Measurements from ENCODE around the gene KCNJ13. TPM values are rescaled to one million over a fixed set of nuclear protein-coding genes. Genes with fewer than 3 reads are reported as not detected.

Gene KCNJ13
- total RNA-seq, 1 experiment from 2014 or later = 0.59 TPM

DNA sequence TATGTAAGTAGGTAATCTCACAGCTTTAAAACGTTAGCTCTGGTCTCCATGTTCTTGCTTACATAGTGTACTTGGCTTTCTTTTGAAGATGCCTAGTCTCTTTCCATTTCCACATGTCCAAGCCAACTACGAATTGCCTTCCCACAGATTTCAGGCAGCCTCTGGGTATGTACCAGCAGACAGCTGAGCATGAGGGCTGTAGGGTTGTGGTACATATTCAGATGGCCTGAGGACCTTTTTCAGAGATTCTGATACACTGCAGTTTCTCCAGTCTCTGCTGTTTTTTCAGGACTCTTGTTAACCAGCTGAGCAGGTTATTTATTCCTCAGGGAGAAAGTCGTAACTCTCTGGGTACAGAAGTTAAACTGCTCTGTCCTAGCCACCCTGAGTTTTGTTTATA lies 3.1 kb upstream of the KCNJ13 start:
- DNase-seq = no peak
- Histone ChIP-seq H3K27me3 (replicated peaks; ENCODE audit: control insufficient read depth, insufficient read depth, low read length) (no peaks in the 10 kb centered on the region), H3K9me3 (no peaks in the 10 kb centered on the region), H3K4me1 (peaks cover 29% of the 10 kb centered on the region), H3K4me3 (ENCODE audit: low read depth, low read length) (no peak overlapping the region), H3K36me3 (ENCODE audit: control insufficient read depth, insufficient read depth, low read length) (no peaks in the 10 kb centered on the region)
- Mint-ChIP-seq H3K9me3 (ENCODE audit: unreplicated experiment) (no peaks in the 10 kb centered on the region), H3K4me3 (ENCODE audit: unreplicated experiment) (no peak overlapping the region), H3K27ac (ENCODE audit: unreplicated experiment) (no peak overlapping the region), H3K36me3 (ENCODE audit: insufficient read depth, unreplicated experiment) (peaks cover 7% of the 10 kb centered on the region), H3K27me3 (ENCODE audit: insufficient read depth, unreplicated experiment) (no peaks in the 10 kb centered on the region), H3K4me1 (ENCODE audit: low read depth, unreplicated experiment) (peaks cover 13% of the 10 kb centered on the region)
- TF ChIP-seq, protein P1, sequence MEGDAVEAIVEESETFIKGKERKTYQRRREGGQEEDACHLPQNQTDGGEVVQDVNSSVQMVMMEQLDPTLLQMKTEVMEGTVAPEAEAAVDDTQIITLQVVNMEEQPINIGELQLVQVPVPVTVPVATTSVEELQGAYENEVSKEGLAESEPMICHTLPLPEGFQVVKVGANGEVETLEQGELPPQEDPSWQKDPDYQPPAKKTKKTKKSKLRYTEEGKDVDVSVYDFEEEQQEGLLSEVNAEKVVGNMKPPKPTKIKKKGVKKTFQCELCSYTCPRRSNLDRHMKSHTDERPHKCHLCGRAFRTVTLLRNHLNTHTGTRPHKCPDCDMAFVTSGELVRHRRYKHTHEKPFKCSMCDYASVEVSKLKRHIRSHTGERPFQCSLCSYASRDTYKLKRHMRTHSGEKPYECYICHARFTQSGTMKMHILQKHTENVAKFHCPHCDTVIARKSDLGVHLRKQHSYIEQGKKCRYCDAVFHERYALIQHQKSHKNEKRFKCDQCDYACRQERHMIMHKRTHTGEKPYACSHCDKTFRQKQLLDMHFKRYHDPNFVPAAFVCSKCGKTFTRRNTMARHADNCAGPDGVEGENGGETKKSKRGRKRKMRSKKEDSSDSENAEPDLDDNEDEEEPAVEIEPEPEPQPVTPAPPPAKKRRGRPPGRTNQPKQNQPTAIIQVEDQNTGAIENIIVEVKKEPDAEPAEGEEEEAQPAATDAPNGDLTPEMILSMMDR (IDR thresholded peaks at IDR 0.05; ENCODE audit: insufficient read depth in 1 of 2, low read depth in 1 of 2, low read length in 1 of 2, severe bottlenecking in 1 of 2, unreplicated experiment in 1 of 2) = no peak
- intact Hi-C loops (cut with micrococcal nuclease; ENCODE audit: unreplicated experiment) = no loop called here
- ChIA-PET POLR2A (no interaction called here), CTCF (no interaction called here)
- BruUV-seq (replicated peaks) = no TSS peak

DNA sequence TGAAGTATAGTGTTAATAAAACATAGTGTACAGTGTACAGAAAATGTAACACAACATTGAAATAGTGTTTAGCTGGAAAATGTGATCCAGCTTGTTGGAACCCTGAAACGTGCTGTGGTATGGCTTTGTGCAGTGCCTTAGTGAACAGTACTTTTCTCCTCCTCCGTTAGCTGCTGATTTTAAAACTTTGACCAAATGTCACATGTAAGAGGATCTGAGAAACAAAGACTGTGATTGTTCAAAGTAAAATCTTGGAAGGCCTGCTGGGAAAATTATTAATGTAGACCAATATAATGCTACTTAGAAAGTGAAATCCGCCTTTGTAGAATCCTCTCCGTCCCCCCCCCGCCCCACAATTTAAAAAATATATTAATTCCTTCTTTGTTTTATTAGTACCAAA lies 911 bp upstream of the KCNJ13 start:
- no TSS peak for BruUV-seq (replicated peaks)
- no peaks in the 10 kb centered on the region for H3K9me3 Mint-ChIP-seq (ENCODE audit: unreplicated experiment)
- Histone ChIP-seq H3K9me3 (no peaks in the 10 kb centered on the region), H3K27me3 (replicated peaks; ENCODE audit: control insufficient read depth, insufficient read depth, low read length) (no peaks in the 10 kb centered on the region), H3K4me3 (ENCODE audit: low read depth, low read length) (no peak overlapping the region), H3K36me3 (ENCODE audit: control insufficient read depth, insufficient read depth, low read length) (no peaks in the 10 kb centered on the region), H3K4me1 (peaks cover 29% of the 10 kb centered on the region)
- peaks cover under 1% of the 10 kb centered on the region for H3K36me3 Mint-ChIP-seq (ENCODE audit: insufficient read depth, unreplicated experiment)
- ChIA-PET CTCF (no interaction called here), POLR2A (no interaction called here)
- H3K4me3 Mint-ChIP-seq (ENCODE audit: unreplicated experiment) = no peak overlapping the region
- no peak for DNase-seq
- no peaks in the 10 kb centered on the region for H3K27me3 Mint-ChIP-seq (ENCODE audit: insufficient read depth, unreplicated experiment)
- H3K4me1 Mint-ChIP-seq (ENCODE audit: low read depth, unreplicated experiment) = peaks cover 15% of the 10 kb centered on the region
- TF ChIP-seq, protein P1 (IDR thresholded peaks at IDR 0.05; ENCODE audit: insufficient read depth in 1 of 2, low read depth in 1 of 2, low read length in 1 of 2, severe bottlenecking in 1 of 2, unreplicated experiment in 1 of 2) = no peak
- intact Hi-C loops (cut with micrococcal nuclease; ENCODE audit: unreplicated experiment) = no loop called here
- no peak overlapping the region for H3K27ac Mint-ChIP-seq (ENCODE audit: unreplicated experiment)

DNA sequence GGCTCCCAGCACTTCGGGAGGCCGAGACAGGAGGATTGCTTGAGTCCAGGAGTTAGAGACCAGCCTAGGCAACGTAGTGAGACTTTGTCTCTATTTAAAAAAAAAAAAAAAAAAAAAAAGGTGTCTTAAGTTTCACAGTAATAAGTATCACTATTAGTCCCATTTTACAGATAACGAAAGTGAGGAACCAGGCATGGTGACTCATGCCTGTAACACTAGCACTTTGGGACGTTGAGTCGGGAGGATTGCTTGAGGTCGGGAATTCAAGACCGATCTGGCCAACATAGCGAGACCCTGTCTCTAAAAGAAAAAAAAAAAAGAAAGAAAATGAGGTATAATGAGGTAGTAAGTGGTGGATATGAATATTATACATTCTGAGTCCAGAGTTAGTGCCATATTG lies 2.5 kb downstream of the KCNJ13 start:
- no peak overlapping the region for H3K4me3 Mint-ChIP-seq (ENCODE audit: unreplicated experiment)
- H3K27me3 ChIP-seq (replicated peaks; ENCODE audit: control insufficient read depth, insufficient read depth, low read length) = no peaks in the 10 kb centered on the region
- H3K36me3 ChIP-seq (ENCODE audit: control insufficient read depth, insufficient read depth, low read length) = no peaks in the 10 kb centered on the region
- TF ChIP-seq, protein P1 (IDR thresholded peaks at IDR 0.05; ENCODE audit: insufficient read depth in 1 of 2, low read depth in 1 of 2, low read length in 1 of 2, severe bottlenecking in 1 of 2, unreplicated experiment in 1 of 2) = no peak
- H3K4me3 ChIP-seq (ENCODE audit: low read depth, low read length) = no peak overlapping the region
- CTCF ChIA-PET = no interaction called here
- H3K9me3 ChIP-seq = no peaks in the 10 kb centered on the region
- intact Hi-C loops (cut with micrococcal nuclease; ENCODE audit: unreplicated experiment) = no loop called here
- peaks cover 4% of the 10 kb centered on the region for H3K36me3 Mint-ChIP-seq (ENCODE audit: insufficient read depth, unreplicated experiment)
- DNase-seq = no peak
- no peaks in the 10 kb centered on the region for H3K9me3 Mint-ChIP-seq (ENCODE audit: unreplicated experiment)
- peaks cover 35% of the 10 kb centered on the region for H3K4me1 ChIP-seq
- H3K27ac Mint-ChIP-seq (ENCODE audit: unreplicated experiment) = no peak overlapping the region
- BruUV-seq (replicated peaks) = no TSS peak
- H3K27me3 Mint-ChIP-seq (ENCODE audit: insufficient read depth, unreplicated experiment) = no peaks in the 10 kb centered on the region
- POLR2A ChIA-PET = no interaction called here
- H3K4me1 Mint-ChIP-seq (ENCODE audit: low read depth, unreplicated experiment) = peaks cover 17% of the 10 kb centered on the region
